Breast epithelium (tissue), 3 donors: Measurements from ENCODE around the gene PLEKHF1.

Experiments
- POLR2A ChIP-seq: fragments of 450-650 bp; IDR thresholded peaks from one replicate; pipeline ENCODE4 v1.6.1; 2016; ENCODE audit warnings: antibody characterized with exemption, mild to moderate bottlenecking, moderate library complexity
- TF ChIP-seq, protein P1 (sequence below), 3 donors: fragments of 450-650 bp; IDR thresholded peaks; one replicate each; pipeline ENCODE4 v1.5.1; 2016 to 2017; ENCODE audit warnings: antibody characterized with exemption in 3 of 3, mild to moderate bottlenecking in 3 of 3, moderate library complexity in 3 of 3

- TF ChIP-seq, protein P1, sequence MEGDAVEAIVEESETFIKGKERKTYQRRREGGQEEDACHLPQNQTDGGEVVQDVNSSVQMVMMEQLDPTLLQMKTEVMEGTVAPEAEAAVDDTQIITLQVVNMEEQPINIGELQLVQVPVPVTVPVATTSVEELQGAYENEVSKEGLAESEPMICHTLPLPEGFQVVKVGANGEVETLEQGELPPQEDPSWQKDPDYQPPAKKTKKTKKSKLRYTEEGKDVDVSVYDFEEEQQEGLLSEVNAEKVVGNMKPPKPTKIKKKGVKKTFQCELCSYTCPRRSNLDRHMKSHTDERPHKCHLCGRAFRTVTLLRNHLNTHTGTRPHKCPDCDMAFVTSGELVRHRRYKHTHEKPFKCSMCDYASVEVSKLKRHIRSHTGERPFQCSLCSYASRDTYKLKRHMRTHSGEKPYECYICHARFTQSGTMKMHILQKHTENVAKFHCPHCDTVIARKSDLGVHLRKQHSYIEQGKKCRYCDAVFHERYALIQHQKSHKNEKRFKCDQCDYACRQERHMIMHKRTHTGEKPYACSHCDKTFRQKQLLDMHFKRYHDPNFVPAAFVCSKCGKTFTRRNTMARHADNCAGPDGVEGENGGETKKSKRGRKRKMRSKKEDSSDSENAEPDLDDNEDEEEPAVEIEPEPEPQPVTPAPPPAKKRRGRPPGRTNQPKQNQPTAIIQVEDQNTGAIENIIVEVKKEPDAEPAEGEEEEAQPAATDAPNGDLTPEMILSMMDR (IDR thresholded peaks at IDR 0.05) = no peak
- TF ChIP-seq POLR2A = no peak
Observed at GRCh38 chr19:29696565-29696846, 31.2 kb downstream of the PLEKHF1 start.
